ENCODE measurements around the gene NELFB. TPM values are rescaled to one million over a fixed set of nuclear protein-coding genes. Genes with fewer than 3 reads are reported as not detected.

NELFB gene
- total and polyA plus RNA-seq, 9 of the 15 experiments (the other 6 are each of a cell fraction or from before 2014, with no cell fraction given): 0.24 to 84.0 (median 29.7) TPM

GRCh38 chr9:137220317-137221094 is 34.6 kb upstream of the NELFB start (continued):
- no peak for TF ChIP-seq ZNF280B (CRISPR knock-in tag; IDR thresholded peaks at IDR 0.05)
- 0 out of 2 replicates have a peak, but pooled peaks have one; percentile 14 for TF ChIP-seq ZBTB7A (IDR thresholded peaks at IDR 0.05; ENCODE audit: borderline replicate concordance, control insufficient read depth, low read depth, low read length)
- no peak for TF ChIP-seq ARID3A (IDR thresholded peaks at IDR 0.05; ENCODE audit: borderline replicate concordance, low read depth, low read length)
- no peak for TF ChIP-seq BACH1 (tag; IDR thresholded peaks at IDR 0.05)
- TF ChIP-seq SREBF2 (CRISPR knock-in tag; IDR thresholded peaks at IDR 0.05): no peak
- no peak for TF ChIP-seq ZNF408 (CRISPR knock-in tag; IDR thresholded peaks at IDR 0.05; ENCODE audit: low read depth)
- TF ChIP-seq ZNF23 (CRISPR knock-in tag; IDR thresholded peaks at IDR 0.05): no peak
